ENCODE data around the gene ALDH3B1.

DNA sequence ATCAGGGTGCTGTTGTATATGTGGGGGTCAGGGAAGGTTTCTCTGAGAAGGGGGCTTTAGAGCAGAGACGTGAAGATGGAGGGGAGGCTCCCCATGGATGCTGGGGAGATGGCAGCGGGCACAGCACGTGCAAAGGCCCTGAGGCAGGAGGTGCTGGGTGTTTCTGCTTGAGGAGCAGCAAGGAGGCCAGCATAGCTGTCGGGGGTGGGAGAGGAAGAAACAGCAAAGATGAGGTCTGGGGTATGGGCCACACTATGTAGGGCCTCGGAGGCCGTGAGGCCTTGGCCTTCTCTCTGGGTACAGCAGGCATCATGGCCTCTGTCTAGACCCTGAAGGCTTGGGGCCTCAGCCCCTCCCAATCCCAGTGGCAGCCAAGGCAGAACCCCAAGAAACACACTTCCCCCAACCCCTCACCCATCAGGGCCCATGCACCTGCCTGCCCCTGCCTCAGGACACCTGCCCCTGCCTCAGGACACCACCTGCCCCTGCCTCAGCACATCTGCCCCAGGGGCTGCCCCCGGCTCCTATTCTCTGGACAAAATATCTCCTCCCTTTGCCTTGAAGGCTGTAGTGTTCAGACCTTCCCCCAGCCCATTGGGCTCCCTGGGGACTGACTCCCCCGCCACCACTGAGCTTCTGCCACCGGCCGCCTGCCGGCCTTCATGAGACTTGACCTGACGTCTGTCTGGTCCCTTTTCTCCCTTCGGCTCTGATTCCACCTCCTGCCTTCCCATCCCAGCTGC lies 6.2 kb downstream of the ALDH3B1 start:
- no peak for TF ChIP-seq TAF1 (conservative IDR thresholded peaks at IDR 0.05)
- TF ChIP-seq, protein P1, sequence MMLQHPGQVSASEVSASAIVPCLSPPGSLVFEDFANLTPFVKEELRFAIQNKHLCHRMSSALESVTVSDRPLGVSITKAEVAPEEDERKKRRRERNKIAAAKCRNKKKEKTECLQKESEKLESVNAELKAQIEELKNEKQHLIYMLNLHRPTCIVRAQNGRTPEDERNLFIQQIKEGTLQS (IDR thresholded peaks at IDR 0.05): no peak
- TF ChIP-seq JUND (IDR thresholded peaks at IDR 0.05): no peak
- TF ChIP-seq YY1 (IDR thresholded peaks at IDR 0.05): no peak
- TF ChIP-seq HNF4G (IDR thresholded peaks at IDR 0.05): no peak
- TF ChIP-seq, protein P2, sequence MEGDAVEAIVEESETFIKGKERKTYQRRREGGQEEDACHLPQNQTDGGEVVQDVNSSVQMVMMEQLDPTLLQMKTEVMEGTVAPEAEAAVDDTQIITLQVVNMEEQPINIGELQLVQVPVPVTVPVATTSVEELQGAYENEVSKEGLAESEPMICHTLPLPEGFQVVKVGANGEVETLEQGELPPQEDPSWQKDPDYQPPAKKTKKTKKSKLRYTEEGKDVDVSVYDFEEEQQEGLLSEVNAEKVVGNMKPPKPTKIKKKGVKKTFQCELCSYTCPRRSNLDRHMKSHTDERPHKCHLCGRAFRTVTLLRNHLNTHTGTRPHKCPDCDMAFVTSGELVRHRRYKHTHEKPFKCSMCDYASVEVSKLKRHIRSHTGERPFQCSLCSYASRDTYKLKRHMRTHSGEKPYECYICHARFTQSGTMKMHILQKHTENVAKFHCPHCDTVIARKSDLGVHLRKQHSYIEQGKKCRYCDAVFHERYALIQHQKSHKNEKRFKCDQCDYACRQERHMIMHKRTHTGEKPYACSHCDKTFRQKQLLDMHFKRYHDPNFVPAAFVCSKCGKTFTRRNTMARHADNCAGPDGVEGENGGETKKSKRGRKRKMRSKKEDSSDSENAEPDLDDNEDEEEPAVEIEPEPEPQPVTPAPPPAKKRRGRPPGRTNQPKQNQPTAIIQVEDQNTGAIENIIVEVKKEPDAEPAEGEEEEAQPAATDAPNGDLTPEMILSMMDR (IDR thresholded peaks at IDR 0.05; ENCODE audit: low read depth, low read length, missing input control): no peak
- no peak for TF ChIP-seq GABPA (IDR thresholded peaks at IDR 0.05 in 1 of 2, conservative IDR thresholded peaks at IDR 0.05 in 1 of 2)
- no peak for TF ChIP-seq SP1 (IDR thresholded peaks at IDR 0.05)
- no peak for TF ChIP-seq RAD21 (IDR thresholded peaks at IDR 0.05)
